ENCODE measurements around the gene RDX.

DNA sequence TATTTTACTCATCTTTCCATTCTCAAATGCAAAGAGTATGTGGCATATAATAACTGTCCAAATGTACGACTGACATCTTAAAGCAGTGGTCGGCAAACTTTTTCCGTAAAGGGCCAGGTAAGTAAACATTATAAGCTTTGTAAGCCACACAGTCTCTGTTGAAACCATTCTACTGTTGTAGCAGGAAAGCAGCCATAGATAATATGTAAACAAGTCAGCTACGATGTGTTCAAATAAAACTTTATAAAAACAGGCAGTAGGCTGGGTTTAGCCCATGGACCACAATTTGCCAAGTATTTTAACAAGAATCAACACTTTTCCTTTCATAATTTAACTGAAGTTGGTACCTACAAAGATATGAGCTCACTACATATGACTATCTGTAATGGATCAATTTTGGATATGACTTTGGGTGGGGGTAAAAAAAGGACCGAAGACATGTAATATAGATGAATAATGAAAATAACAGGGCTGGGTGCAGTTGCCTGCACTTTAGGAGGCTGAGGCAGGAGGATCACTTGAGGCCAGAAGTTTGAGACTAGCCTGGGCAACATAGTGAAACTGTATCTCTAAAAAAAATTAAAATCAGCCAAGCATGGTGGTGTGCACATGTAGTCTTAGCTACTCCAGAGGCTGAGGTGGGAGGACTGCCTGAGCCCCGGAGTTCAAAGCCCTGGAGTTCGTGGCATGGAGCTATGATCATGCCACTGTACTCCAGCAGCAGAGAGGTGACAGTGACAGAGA, 5.7 kb downstream of the RDX start:
- TF ChIP-seq, protein P1, sequence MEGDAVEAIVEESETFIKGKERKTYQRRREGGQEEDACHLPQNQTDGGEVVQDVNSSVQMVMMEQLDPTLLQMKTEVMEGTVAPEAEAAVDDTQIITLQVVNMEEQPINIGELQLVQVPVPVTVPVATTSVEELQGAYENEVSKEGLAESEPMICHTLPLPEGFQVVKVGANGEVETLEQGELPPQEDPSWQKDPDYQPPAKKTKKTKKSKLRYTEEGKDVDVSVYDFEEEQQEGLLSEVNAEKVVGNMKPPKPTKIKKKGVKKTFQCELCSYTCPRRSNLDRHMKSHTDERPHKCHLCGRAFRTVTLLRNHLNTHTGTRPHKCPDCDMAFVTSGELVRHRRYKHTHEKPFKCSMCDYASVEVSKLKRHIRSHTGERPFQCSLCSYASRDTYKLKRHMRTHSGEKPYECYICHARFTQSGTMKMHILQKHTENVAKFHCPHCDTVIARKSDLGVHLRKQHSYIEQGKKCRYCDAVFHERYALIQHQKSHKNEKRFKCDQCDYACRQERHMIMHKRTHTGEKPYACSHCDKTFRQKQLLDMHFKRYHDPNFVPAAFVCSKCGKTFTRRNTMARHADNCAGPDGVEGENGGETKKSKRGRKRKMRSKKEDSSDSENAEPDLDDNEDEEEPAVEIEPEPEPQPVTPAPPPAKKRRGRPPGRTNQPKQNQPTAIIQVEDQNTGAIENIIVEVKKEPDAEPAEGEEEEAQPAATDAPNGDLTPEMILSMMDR (conservative IDR thresholded peaks at IDR 0.05), result no peak
- TF ChIP-seq EZH2 (IDR thresholded peaks at IDR 0.05; ENCODE audit: low read depth), result no peak

Measured in PC-9 (cell line).